Renal cortex interstitium (tissue), 11 donors: ENCODE results near the gene GPER1. TPM values are rescaled to one million over a fixed set of nuclear protein-coding genes. Genes with fewer than 3 reads are reported as not detected.
"Not testable (repeated sequence)": the region's sequence is repeated elsewhere in the genome, so short reads cannot be mapped to it uniquely, and the experiment has no call there.

Experiments used
- DNase-seq, 11 donors: peaks; one replicate each; pipeline ENCODE4 v3.0.0-alpha.2; 2013; ENCODE audit warnings: low read depth in 9 of 11, low spot score in 4 of 11; ENCODE audit errors: extremely low read depth in 1 of 11
- polyA plus RNA-seq, 3 donors: library from polyadenylated mRNA; unstranded; fragments of 120-200 nt; gene quantifications; one replicate each; pipeline ENCODE4 v1.2.1, GENCODE V29; 2013; ENCODE audit not compliant: insufficient read length in 3 of 3

GPER1 gene
- polyA plus RNA-seq, 3 donors: 4.9 to 6.5 (median 6.1) TPM

DNA sequence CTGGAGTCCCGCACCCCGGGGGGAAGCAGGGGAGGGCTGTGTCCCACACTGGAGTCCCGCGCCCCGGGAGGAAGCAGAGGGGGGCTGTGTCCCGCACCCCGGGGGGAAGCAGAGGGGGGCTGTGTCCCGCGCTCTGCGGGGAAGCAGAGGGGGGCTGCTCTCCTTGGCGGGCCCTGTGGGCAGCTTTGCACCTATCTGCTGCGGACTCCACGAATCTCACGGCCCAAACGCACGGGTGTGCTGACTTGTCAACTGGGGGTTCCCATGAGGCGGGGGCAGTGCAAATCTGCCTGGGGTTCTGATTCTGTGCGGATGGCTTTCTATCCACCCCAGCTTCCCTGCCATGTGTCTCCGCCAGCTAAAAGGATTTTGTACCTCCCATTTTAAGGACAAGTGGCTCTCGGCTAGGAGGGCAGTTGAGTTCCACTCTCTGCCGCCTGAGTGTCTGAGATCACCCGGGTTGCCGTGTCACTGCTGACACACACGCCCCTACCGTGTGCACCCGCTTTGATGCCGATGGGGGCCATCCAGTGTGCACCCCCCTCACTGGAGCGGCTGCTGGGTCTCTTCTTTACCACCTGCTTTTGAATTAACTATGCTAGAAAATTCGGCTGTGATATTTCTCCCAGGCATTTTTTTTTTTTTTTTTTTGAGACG is 20.5 kb downstream of the GPER1 start:
- no peak for DNase-seq

- no peak for DNase-seq
Observed at GRCh38 chr7:1109581-1110310, 21.8 kb downstream of the GPER1 start.

DNA sequence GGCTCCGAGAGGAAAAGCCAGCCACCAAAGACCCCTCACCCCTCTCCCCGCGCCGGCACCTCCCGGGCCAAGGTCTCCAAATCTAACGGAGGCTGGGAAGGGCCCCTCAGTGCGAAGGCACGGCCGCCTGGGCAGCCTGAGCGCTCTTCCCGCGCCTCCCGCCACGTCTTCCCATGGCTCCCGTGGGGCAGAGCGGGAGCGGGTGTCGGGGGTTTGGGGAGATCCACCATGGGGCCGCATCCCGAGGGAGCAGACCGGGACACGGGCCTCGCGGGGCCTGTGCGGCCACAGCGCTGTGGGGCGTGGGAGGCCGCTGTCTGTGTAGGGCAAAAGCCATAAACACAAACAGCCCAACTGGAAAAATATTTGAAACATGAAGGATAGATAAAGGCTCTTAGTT is 22.4 kb downstream of the GPER1 start:
- DNase-seq: no peak

DNA sequence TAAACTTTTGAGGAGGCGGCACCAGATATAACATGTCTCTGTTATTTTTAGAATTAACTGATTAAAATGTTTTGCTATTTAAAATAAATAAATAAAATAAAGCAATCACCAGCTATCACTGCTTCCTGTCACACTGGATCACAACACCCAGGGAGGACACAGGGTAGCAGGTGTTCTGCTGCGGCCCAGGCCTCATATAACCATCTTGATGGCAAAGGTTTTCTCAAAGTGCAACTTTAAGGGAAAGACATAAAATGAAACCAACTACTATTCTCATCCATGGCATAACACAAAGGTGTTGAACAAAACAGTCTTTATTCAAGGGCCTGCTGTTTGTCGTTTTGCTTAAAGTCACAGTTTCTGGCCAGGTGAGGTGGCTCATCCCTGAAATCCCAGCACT is 23.2 kb downstream of the GPER1 start:
- DNase-seq: no peak

- DNase-seq: no peak
Observed at GRCh38 chr7:1112109-1112508, 24.2 kb downstream of the GPER1 start.

DNA sequence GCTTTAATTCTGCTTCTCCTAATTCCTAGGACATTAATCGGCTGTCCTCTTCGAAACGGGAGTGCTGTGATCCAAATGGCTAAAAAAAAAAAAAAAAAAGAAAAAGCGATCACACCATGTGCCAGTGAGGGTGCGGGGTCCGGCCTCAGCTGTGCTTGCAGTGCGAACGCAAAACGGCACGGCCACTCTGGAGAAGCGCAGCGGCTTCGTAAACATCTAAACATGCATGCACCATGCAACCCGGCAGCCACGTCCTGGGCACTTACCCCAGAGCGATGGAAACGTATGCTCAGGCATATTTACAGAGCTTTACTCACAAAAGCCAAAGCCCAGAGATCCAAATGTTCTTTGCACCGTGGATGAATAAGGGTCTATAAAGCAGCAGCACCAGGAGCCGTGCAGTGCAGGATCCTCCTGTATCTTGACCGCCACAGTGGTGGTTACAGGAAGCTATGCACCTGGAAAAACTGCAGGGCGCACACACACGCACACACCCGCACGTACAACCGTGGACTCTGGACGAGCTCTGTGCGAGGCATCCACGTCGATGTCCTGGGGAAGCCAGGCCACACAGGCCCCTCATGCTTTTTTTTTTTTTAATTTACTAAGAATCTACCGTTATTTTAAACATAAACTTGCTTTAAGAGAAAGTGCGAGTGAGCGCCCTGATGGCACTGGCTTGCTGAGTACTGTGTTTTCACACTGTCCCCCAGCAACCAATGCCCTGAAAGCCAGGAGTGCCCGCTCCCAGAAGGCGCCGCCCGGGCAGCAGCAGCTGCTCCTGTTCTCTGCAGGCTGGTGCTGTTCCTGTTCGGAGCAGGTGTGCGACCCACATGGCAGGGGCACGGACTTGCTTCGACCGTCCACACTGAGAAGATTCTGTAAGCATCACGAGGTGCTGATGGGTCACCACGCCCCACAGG is 25.0 kb downstream of the GPER1 start:
- DNase-seq: no peak

- no peak for DNase-seq
Observed at GRCh38 chr7:1113548-1113885, 25.6 kb downstream of the GPER1 start.

GRCh38 chr7:1114088-1114487 is 26.2 kb downstream of the GPER1 start:
- no peak for DNase-seq

GRCh38 chr7:1114505-1114904 is 26.6 kb downstream of the GPER1 start:
- DNase-seq: no peak

GRCh38 chr7:1115171-1116045 is 27.5 kb downstream of the GPER1 start:
- not testable (repeated sequence) for DNase-seq

GRCh38 chr7:1116383-1117008 is 28.6 kb downstream of the GPER1 start:
- DNase-seq: not testable (repeated sequence)

- no peak for DNase-seq
Observed at GRCh38 chr7:1117321-1117928, 29.5 kb downstream of the GPER1 start.

DNA sequence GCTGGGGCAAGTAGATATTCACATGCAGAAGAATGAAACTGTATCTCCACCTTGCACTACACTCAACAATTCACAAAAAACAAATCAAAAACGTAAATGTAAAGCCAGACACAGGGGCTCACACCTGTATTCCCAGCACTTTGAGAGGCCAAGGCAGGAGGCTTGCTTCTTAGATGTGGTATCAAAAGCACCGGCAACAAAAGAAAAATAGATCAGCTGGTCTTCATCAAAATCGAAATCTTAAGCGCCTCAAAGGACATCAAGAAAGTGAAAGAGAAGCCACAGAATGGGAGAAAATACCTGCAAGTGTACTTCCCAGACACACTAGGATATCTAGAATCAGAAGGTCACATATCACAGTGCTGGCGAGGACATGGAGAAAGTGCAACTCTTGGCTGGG is 31.3 kb downstream of the GPER1 start:
- no peak for DNase-seq

GRCh38 chr7:1120791-1121190 is 32.9 kb downstream of the GPER1 start:
- DNase-seq: no peak

DNA sequence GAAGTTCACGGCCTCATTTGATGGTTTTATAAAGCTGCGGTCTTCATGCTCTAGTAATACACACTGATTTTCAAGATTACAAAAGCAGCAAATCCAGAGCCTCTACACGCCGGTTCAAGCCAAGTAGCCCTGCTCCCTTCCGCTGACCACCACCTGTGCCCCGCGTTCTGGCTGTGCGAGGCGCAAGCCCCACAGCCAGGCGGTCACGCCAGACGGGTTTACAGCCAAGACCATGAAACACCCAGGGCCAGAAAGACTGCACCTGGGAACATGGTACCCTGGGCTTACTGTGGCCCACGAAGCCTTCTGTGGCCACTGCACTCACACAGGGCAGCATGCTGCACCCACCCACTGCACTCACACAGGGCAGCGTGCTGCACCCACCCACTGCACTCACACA is 33.6 kb downstream of the GPER1 start:
- DNase-seq: no peak

DNA sequence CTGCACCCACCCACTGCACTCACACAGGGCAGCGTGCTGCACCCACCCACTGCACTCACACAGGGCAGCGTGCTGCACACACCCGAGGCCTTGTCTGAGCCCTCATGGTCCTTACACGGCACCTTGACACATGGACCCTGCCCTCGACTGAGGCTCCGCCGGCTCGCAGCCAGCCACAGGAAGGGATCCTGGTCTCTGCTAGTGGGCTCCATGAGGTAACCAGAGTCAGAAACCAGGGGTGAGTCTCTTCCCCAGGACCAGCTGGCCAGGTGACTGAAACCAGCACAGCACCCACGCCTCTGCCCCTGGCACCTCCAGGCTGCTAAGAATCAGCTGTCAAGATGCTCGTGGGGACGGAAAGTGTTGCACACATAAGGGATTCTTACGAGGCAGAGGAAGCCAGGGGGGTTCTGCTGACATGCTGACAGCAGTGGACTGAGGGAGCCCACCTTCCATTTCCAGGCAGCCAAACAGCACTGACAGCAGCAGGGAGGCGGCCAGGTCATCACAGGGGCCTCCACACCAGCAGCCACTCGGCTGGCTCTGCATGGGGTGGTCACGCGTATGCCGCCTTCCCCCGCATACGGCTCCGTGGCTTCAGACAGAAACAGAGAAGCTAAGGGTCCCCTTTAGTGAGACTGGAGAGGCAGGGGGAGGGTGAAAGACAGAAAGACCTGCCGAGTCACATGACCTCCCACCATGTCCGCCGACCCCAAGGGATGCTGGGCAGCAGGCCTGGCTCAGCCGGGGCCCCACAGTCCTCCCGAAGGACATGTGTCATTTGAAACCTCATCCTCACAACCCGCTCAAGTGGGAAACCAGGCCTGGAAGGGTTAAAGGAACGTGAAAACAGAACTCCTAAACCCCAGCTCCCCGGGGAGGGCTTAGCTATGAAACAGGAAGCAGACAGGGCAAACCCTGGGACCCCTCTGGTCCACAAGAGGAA is 34.2 kb downstream of the GPER1 start:
- no peak for DNase-seq

GRCh38 chr7:1122832-1123501 is 35.1 kb downstream of the GPER1 start:
- no peak for DNase-seq
